Stimulated activated CD4-positive, alpha-beta T cell treated with anti-CD3 and anti-CD28 coated beads, Interleukin-12 subunit alpha, Interleukin-12 subunit beta, amount 100 ng/mL, for 48 hours (primary cell): ENCODE measurements around the gene ISX.

Experiments
- DNase-seq, 3 donors: peaks; one replicate each; pipeline ENCODE4 v3.0.0-alpha.2; 2020; ENCODE audit warnings: low read depth in 2 of 3, low spot score in 1 of 3

The ISX gene

GRCh38 chr22:35109616-35110015 lies 43.7 kb downstream of the ISX start:
- DNase-seq: no peak

- no peak for DNase-seq
Observed at GRCh38 chr22:35111244-35111643, 45.3 kb downstream of the ISX start.

GRCh38 chr22:35113341-35113740 lies 47.4 kb downstream of the ISX start:
- DNase-seq: no peak

- no peak for DNase-seq
Observed at GRCh38 chr22:35114131-35114980, 48.4 kb downstream of the ISX start.

GRCh38 chr22:35115515-35115914 lies 49.6 kb downstream of the ISX start:
- DNase-seq: no peak

- DNase-seq: no peak
Observed at GRCh38 chr22:35116269-35116668, 50.3 kb downstream of the ISX start.

- DNase-seq: no peak
Observed at GRCh38 chr22:35116817-35117216, 50.9 kb downstream of the ISX start.

GRCh38 chr22:35119494-35119893 lies 53.5 kb downstream of the ISX start:
- DNase-seq: no peak

- DNase-seq: no peak
Observed at GRCh38 chr22:35124691-35125219, 58.8 kb downstream of the ISX start.

GRCh38 chr22:35126993-35127392 lies 61.0 kb downstream of the ISX start:
- no peak for DNase-seq

- DNase-seq: no peak
Observed at GRCh38 chr22:35128637-35129036, 62.7 kb downstream of the ISX start.

- no peak for DNase-seq
Observed at GRCh38 chr22:35131525-35132000, 65.6 kb downstream of the ISX start.

- no peak for DNase-seq
Observed at GRCh38 chr22:35132568-35132967, 66.6 kb downstream of the ISX start.

- no peak for DNase-seq
Observed at GRCh38 chr22:35133702-35134380, 67.9 kb downstream of the ISX start.

- no peak for DNase-seq
Observed at GRCh38 chr22:35134637-35135036, 68.7 kb downstream of the ISX start.

- no peak for DNase-seq
Observed at GRCh38 chr22:35135165-35135564, 69.2 kb downstream of the ISX start.
